CD14-positive monocyte (primary cell): ENCODE data around the gene C2. TPM values are rescaled to one million over a fixed set of nuclear protein-coding genes. Genes with fewer than 3 reads are reported as not detected.
A peak's percentile ranks its signal among the peaks of the same experiment; 100 is the strongest.

Experiments used
- DNase-seq, 3 donors: peaks; one replicate each; pipeline ENCODE4 v3.0.0-alpha.2; 2011 to 2022
- H2AFZ ChIP-seq: 2 replicates; pipeline ENCODE4 v1.6.0; 2012; ENCODE audit warnings: mild to moderate bottlenecking, low read depth, low read length, inconsistent platforms; ENCODE audit not compliant: insufficient read depth, poor library complexity, severe bottlenecking
- H3K27ac ChIP-seq, 2 donors: 1 replicate in 1 of 2; 2 replicates in 1 of 2; pipeline ENCODE4 v1.5.1; 2012 to 2013; ENCODE audit warnings: low read length in 2 of 2, control low read depth in 1 of 2, inconsistent platforms in 1 of 2, low read depth in 1 of 2, mild to moderate bottlenecking in 1 of 2
- H3K27me3 ChIP-seq, 2 donors: one replicate each; pipeline versions ENCODE4 v1.6.0 to v1.6.1; 2011 to 2013; ENCODE audit warnings: low read length in 2 of 2; ENCODE audit not compliant: control insufficient read depth in 2 of 2, insufficient read depth in 2 of 2
- H3K36me3 ChIP-seq, 2 donors: replicated peaks in 1 of 2; 1 replicate in 1 of 2; 2 replicates in 1 of 2; pipeline versions ENCODE4 v1.5.1 to v1.6.1; 2012 to 2013; ENCODE audit warnings: low read length in 2 of 2, control low read depth in 1 of 2, inconsistent platforms in 1 of 2, mild to moderate bottlenecking in 1 of 2; ENCODE audit not compliant: insufficient read depth in 2 of 2, control insufficient read depth in 1 of 2
- H3K4me1 ChIP-seq, 2 donors: 1 replicate in 1 of 2; 2 replicates in 1 of 2; pipeline versions ENCODE4 v1.5.1 to v1.6.1; 2012 to 2013; ENCODE audit warnings: low read length in 2 of 2, control low read depth in 1 of 2, inconsistent platforms in 1 of 2, mild to moderate bottlenecking in 1 of 2, moderate library complexity in 1 of 2; ENCODE audit not compliant: insufficient read depth in 2 of 2, control insufficient read depth in 1 of 2
- H3K4me2 ChIP-seq: replicated peaks from 2 replicates; pipeline ENCODE3; 2012; ENCODE audit warnings: low read length, moderate library complexity, mild to moderate bottlenecking; ENCODE audit not compliant: poor library complexity, severe bottlenecking; ENCODE audit errors: extremely low read depth
- H3K4me3 ChIP-seq, 3 experiments: fragments of 200-600 bp in 1 of 3; sonication (generic) in 1 of 3; replicated peaks in 1 of 3; 1 replicate in 2 of 3; 2 replicates in 1 of 3; pipeline ENCODE4 v1.5.1; 2011 to 2013; ENCODE audit warnings: low read length in 3 of 3, mild to moderate bottlenecking in 3 of 3, control low read depth in 2 of 3, low read depth in 2 of 3, inconsistent platforms in 1 of 3, moderate library complexity in 1 of 3
- H3K79me2 ChIP-seq: 2 replicates; pipeline ENCODE4 v1.6.0; 2012; ENCODE audit warnings: mild to moderate bottlenecking, control low read depth, inconsistent platforms, low read length, moderate library complexity; ENCODE audit not compliant: insufficient read depth
- H3K9ac ChIP-seq: 2 replicates; pipeline ENCODE4 v1.6.0; 2017; ENCODE audit warnings: low read length, mild to moderate bottlenecking; ENCODE audit not compliant: insufficient read depth, poor library complexity, severe bottlenecking
- H3K9me3 ChIP-seq, 2 donors: replicated peaks in 1 of 2; 1 replicate in 1 of 2; 2 replicates in 1 of 2; pipeline versions ENCODE4 v1.5.1 to v1.6.1; 2012 to 2013; ENCODE audit warnings: low read length in 2 of 2, control low read depth in 1 of 2; ENCODE audit not compliant: control insufficient read depth in 1 of 2, insufficient read depth in 1 of 2
- H4K20me1 ChIP-seq: 2 replicates; pipeline ENCODE4 v1.6.0; 2012; ENCODE audit warnings: mild to moderate bottlenecking, low read length, control low read depth, moderate library complexity; ENCODE audit not compliant: insufficient read depth
- H3K27ac Mint-ChIP-seq, 7 donors: one replicate each; pipeline ENCODE4 v1.8.0; 2020; ENCODE audit warnings: mild to moderate bottlenecking in 7 of 7, mixed read lengths in 7 of 7, moderate library complexity in 6 of 7, inconsistent platforms in 2 of 7
- H3K27me3 Mint-ChIP-seq, 3 donors: one replicate each; pipeline ENCODE4 v1.8.0; 2021 to 2022; ENCODE audit warnings: low read depth in 3 of 3, mild to moderate bottlenecking in 3 of 3, mixed read lengths in 3 of 3, moderate library complexity in 3 of 3, inconsistent platforms in 1 of 3
- H3K36me3 Mint-ChIP-seq, 2 donors: one replicate each; pipeline ENCODE4 v1.8.0; 2020; ENCODE audit warnings: mixed read lengths in 2 of 2, inconsistent platforms in 1 of 2, mild to moderate bottlenecking in 1 of 2
- H3K4me1 Mint-ChIP-seq: one replicate; pipeline ENCODE4 v1.8.0; 2020; ENCODE audit warnings: mild to moderate bottlenecking, mixed read lengths
- H3K4me3 Mint-ChIP-seq, 2 donors: one replicate each; pipeline ENCODE4 v1.8.0; 2020; ENCODE audit warnings: mild to moderate bottlenecking in 2 of 2, mixed read lengths in 2 of 2, moderate library complexity in 1 of 2
- H3K9me3 Mint-ChIP-seq, 7 donors: one replicate each; pipeline ENCODE4 v1.8.0; 2020 to 2022; ENCODE audit warnings: mixed read lengths in 7 of 7, mild to moderate bottlenecking in 6 of 7, moderate library complexity in 6 of 7, inconsistent platforms in 2 of 7
- WGBS: methylation state at CpG from one replicate; pipeline ENCODE4 v1.1.5; 2013; ENCODE audit warnings: missing lambda C conversion rate; ENCODE audit not compliant: insufficient coverage; 5-methylcytosine and 5-hydroxymethylcytosine counted together
- intact Hi-C, 2 donors: fragments of 100-400 bp; cut with micrococcal nuclease; formaldehyde crosslinking; loops; one replicate each; pipeline versions ENCODE4 v1.15.0 to v1.15.1; 2023
- polyA plus RNA-seq, 3 donors: library from polyadenylated mRNA; depleted of rRNA in 1 of 3; unstranded in 2 of 3; stranded (reverse) in 1 of 3; fragments of 300-500 nt in 2 of 3; fragments of >200 nt in 1 of 3; fragmentation: Illumina TruSeq in 2 of 3; gene quantifications; 1 replicate in 2 of 3; 2 replicates in 1 of 3; pipeline ENCODE4 v1.2.3, GENCODE V29; 2012 to 2021
- TF ChIP-seq, protein P1 (sequence below): fragments of 200-600 bp; IDR thresholded peaks from one replicate; pipeline ENCODE4 v1.8.0; 2022; ENCODE audit warnings: antibody characterized with exemption, mild to moderate bottlenecking

C2 gene
- polyA plus RNA-seq, 3 donors: 5.4 to 7.2 (median 6.5) TPM

DNA sequence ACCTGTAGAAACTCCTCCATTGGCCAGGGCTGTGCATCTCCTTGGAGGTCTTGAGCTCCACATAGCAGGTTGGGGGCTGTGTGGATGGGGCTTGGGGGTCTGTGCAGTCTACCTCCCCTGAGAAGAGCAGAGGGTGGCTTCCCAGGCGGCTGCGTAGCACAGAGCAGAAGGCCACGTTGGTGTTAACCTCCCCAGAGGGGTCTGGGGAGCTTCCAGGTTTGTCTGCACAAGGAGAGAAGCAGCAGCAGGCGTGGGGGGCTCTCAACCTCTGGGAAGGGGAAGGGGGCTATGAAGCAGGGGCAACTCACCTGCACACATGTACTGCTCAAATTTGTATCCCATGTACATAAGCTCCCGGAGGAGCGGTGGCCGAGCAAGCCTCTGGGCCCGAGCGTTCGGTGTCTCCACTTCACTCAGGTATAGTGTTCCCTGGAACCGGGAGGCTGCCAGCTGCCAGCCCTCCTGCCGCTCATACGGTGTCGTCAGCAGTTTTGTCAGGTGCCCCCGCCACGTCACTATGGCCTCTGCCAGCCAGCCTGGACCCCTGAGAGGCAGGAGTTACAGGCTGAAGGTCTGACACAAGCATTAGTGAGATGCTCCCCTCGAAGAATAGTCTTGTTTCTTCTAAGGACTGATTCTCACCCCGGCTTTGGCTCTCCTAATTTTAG lies 43.2 kb downstream of the C2 start:
- Histone ChIP-seq H3K27ac (peak overlapping the region; percentile 88 to 99), H3K36me3 (peaks cover 43 to 50% of the 10 kb centered on the region in 2 donors), H3K4me1 (peaks cover 20 to 26% of the 10 kb centered on the region in 2 donors), H4K20me1 (no peaks in the 10 kb centered on the region), H3K27me3 (no peaks in the 10 kb centered on the region), H2AFZ (peak overlapping the region; percentile 90), H3K9me3 (no peaks in the 10 kb centered on the region), H3K79me2 (peaks cover 26% of the 10 kb centered on the region), H3K9ac (peak overlapping the region; percentile 91), H3K4me2 (peak overlapping the region; percentile 96), H3K4me3 (peak overlapping the region in 1 of 3 experiments; percentile 85)
- H3K27me3 Mint-ChIP-seq: peaks cover 0 to 2% (median 0%) of the 10 kb centered on the region in 3 donors
- WGBS: 94% methylated on average over 15 of the region's 18 CpGs
- TF ChIP-seq, protein P1, sequence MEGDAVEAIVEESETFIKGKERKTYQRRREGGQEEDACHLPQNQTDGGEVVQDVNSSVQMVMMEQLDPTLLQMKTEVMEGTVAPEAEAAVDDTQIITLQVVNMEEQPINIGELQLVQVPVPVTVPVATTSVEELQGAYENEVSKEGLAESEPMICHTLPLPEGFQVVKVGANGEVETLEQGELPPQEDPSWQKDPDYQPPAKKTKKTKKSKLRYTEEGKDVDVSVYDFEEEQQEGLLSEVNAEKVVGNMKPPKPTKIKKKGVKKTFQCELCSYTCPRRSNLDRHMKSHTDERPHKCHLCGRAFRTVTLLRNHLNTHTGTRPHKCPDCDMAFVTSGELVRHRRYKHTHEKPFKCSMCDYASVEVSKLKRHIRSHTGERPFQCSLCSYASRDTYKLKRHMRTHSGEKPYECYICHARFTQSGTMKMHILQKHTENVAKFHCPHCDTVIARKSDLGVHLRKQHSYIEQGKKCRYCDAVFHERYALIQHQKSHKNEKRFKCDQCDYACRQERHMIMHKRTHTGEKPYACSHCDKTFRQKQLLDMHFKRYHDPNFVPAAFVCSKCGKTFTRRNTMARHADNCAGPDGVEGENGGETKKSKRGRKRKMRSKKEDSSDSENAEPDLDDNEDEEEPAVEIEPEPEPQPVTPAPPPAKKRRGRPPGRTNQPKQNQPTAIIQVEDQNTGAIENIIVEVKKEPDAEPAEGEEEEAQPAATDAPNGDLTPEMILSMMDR: no peak
- H3K4me3 Mint-ChIP-seq: peak overlapping the region in 1 of 2 donors; percentile 92
- H3K9me3 Mint-ChIP-seq: peaks cover 0 to 4% (median 0%) of the 10 kb centered on the region in 7 donors
- H3K27ac Mint-ChIP-seq: peak overlapping the region; percentile 99 to 100 (median 100)
- intact Hi-C loops: no loop called here
- peaks cover 29% of the 10 kb centered on the region for H3K4me1 Mint-ChIP-seq
- DNase-seq: peak in 1 of 3 donors; percentile 11
- peaks cover 48 to 60% of the 10 kb centered on the region in 2 donors for H3K36me3 Mint-ChIP-seq

DNA sequence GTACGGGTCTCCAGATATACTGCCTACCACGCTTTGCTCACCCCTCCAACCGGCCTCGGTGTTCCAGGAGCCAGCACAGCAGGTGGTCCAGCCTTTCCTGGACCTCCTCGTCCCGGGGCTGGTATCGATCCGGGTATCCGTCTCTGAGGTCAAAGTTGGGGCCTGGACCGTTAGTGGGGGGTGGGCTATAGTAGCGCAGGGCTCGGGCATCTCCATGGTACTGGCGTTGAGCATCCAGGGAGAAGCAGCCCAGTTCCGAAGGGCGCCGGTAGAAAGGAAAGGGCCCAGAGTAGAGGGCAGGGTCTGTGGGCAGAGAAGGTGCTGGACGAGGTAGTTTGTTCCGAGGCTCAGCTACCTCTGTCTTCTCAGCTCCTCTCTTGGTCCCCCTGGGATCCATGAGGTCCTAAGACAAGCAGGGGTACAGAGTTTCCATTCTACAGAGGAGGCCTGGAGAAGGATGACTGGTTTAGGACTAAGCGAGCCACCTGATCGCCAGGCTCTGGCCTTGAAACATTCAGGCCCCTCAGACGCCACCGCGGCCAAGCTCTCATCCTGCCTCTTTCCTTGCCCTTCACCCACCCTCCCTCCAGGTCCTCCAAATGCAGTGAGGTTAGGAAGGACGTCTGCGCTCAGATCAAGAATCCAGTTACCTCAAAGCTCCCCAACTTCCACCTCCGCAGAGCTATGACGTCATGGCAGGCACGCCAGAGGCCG lies 43.9 kb downstream of the C2 start:
- Mint-ChIP-seq H3K36me3 (peaks cover 42 to 54% of the 10 kb centered on the region in 2 donors), H3K27ac (peak overlapping the region; percentile 99 to 100 (median 100)), H3K9me3 (peaks cover 0 to 4% (median 0%) of the 10 kb centered on the region in 7 donors), H3K4me3 (peak overlapping the region; percentile 92 to 96), H3K27me3 (peaks cover 0 to 2% (median 0%) of the 10 kb centered on the region in 3 donors), H3K4me1 (peaks cover 29% of the 10 kb centered on the region)
- peak overlapping the region; percentile 90 for H2AFZ ChIP-seq
- peak overlapping the region; percentile 96 for H3K4me2 ChIP-seq
- TF ChIP-seq, protein P1: no peak
- 40% methylated on average over 14 of the region's 29 CpGs for WGBS
- peak overlapping the region; percentile 91 for H3K9ac ChIP-seq
- H3K4me1 ChIP-seq: peaks cover 20 to 26% of the 10 kb centered on the region in 2 donors
- no peaks in the 10 kb centered on the region for H4K20me1 ChIP-seq
- peaks cover 26% of the 10 kb centered on the region for H3K79me2 ChIP-seq
- peak overlapping the region; percentile 75 to 85 (median 80) for H3K4me3 ChIP-seq
- H3K27me3 ChIP-seq: no peaks in the 10 kb centered on the region
- intact Hi-C loops: no loop called here
- H3K27ac ChIP-seq: peak overlapping the region; percentile 88 to 99
- peaks cover 36 to 43% of the 10 kb centered on the region in 2 donors for H3K36me3 ChIP-seq
- H3K9me3 ChIP-seq: no peaks in the 10 kb centered on the region
- DNase-seq: no peak
